H9 (cell line): ENCODE data around the gene ACAD10. TPM values are rescaled to one million over a fixed set of nuclear protein-coding genes. Genes with fewer than 3 reads are reported as not detected.

Experiments
- DNase-seq: peaks from one replicate; pipeline ENCODE4 v3.0.0-alpha.2; 2017
- H2AFZ ChIP-seq: one replicate; pipeline ENCODE4 v1.6.1; 2013; ENCODE audit warnings: mild to moderate bottlenecking, low read length, control low read depth, moderate library complexity
- H2AK5ac ChIP-seq: 2 replicates; pipeline ENCODE4 v1.6.1; 2013; ENCODE audit warnings: low read length, control low read depth, mixed read lengths; ENCODE audit not compliant: insufficient read length
- H2BK120ac ChIP-seq: one replicate; pipeline ENCODE4 v1.6.1; 2013; ENCODE audit warnings: low read depth, mild to moderate bottlenecking, low read length, control low read depth, inconsistent platforms; ENCODE audit not compliant: poor library complexity, severe bottlenecking
- H2BK12ac ChIP-seq: 2 replicates; pipeline ENCODE4 v1.6.1; 2013; ENCODE audit warnings: low read length, control low read depth, mixed read lengths, low read depth; ENCODE audit not compliant: insufficient read length
- H2BK15ac ChIP-seq: 2 replicates; pipeline ENCODE4 v1.6.1; 2013; ENCODE audit warnings: low read depth, low read length, control low read depth
- H2BK20ac ChIP-seq: one replicate; pipeline ENCODE4 v1.6.1; 2013; ENCODE audit warnings: low read depth, mild to moderate bottlenecking, low read length, control low read depth, inconsistent platforms; ENCODE audit not compliant: poor library complexity, severe bottlenecking
- H2BK5ac ChIP-seq: 2 replicates; pipeline ENCODE4 v1.6.1; 2013; ENCODE audit warnings: low read length, control low read depth, mixed read lengths; ENCODE audit not compliant: insufficient read length
- H3K14ac ChIP-seq: 2 replicates; pipeline ENCODE4 v1.6.1; 2013; ENCODE audit warnings: low read length, control low read depth; ENCODE audit not compliant: insufficient read depth
- H3K18ac ChIP-seq: 2 replicates; pipeline ENCODE4 v1.6.1; 2013; ENCODE audit warnings: low read depth, mild to moderate bottlenecking, mixed read lengths, low read length, control low read depth; ENCODE audit not compliant: insufficient read length
- H3K23ac ChIP-seq: 2 replicates; pipeline ENCODE4 v1.6.1; 2013; ENCODE audit warnings: low read length, control low read depth, mixed read lengths, low read depth; ENCODE audit not compliant: insufficient read length
- H3K23me2 ChIP-seq: 2 replicates; pipeline ENCODE4 v1.6.1; 2013; ENCODE audit warnings: low read depth, mild to moderate bottlenecking, mixed read lengths, low read length, control low read depth; ENCODE audit not compliant: insufficient read length, poor library complexity, severe bottlenecking
- H3K27ac ChIP-seq: 2 replicates; pipeline ENCODE4 v1.5.1; 2013; ENCODE audit warnings: low read length, control low read depth, mixed read lengths, low read depth; ENCODE audit not compliant: insufficient read length
- H3K27me3 ChIP-seq: 2 replicates; pipeline ENCODE4 v1.6.1; 2013; ENCODE audit warnings: low read length, control low read depth, inconsistent platforms; ENCODE audit not compliant: insufficient read depth
- H3K4ac ChIP-seq: 2 replicates; pipeline ENCODE4 v1.6.1; 2013; ENCODE audit warnings: low read depth, mild to moderate bottlenecking, control low read depth, inconsistent platforms, low read length, moderate library complexity
- H3K4me1 ChIP-seq: 2 replicates; pipeline ENCODE4 v1.6.1; 2013; ENCODE audit warnings: low read length, control low read depth, inconsistent platforms; ENCODE audit not compliant: insufficient read depth
- H3K4me2 ChIP-seq: 2 replicates; pipeline ENCODE4 v1.6.1; 2013; ENCODE audit warnings: low read length, control low read depth, mixed read lengths; ENCODE audit not compliant: insufficient read length, insufficient read depth
- H3K56ac ChIP-seq: 2 replicates; pipeline ENCODE4 v1.6.1; 2013; ENCODE audit warnings: low read depth, mild to moderate bottlenecking, mixed read lengths, low read length, control low read depth; ENCODE audit not compliant: insufficient read length
- H3K79me1 ChIP-seq: 2 replicates; pipeline ENCODE4 v1.6.1; 2013; ENCODE audit warnings: low read depth, mild to moderate bottlenecking, moderate library complexity, low read length, control low read depth, inconsistent platforms; ENCODE audit not compliant: insufficient read depth, poor library complexity, severe bottlenecking
- H3K79me2 ChIP-seq: 2 replicates; pipeline ENCODE4 v1.6.1; 2013; ENCODE audit warnings: low read length, control low read depth, inconsistent platforms; ENCODE audit not compliant: insufficient read depth
- H3K9ac ChIP-seq: 2 replicates; pipeline ENCODE4 v1.6.1; 2013; ENCODE audit warnings: low read length, control low read depth, mixed read lengths; ENCODE audit not compliant: insufficient read length; ENCODE audit errors: extremely low read depth
- H3K9me3 ChIP-seq: one replicate; pipeline ENCODE4 v1.6.1; 2013; ENCODE audit warnings: low read depth, low read length, inconsistent platforms; ENCODE audit not compliant: control insufficient read depth
- H3T11ph ChIP-seq: one replicate; pipeline ENCODE4 v1.6.1; 2013; ENCODE audit warnings: mild to moderate bottlenecking, low read length, control low read depth, inconsistent platforms
- H4K20me1 ChIP-seq: one replicate; pipeline ENCODE4 v1.6.1; 2013; ENCODE audit not compliant: control insufficient read depth, insufficient read length, insufficient read depth
- H4K5ac ChIP-seq: 2 replicates; pipeline ENCODE4 v1.6.1; 2013; ENCODE audit warnings: low read depth, mild to moderate bottlenecking, mixed read lengths, low read length, control low read depth; ENCODE audit not compliant: insufficient read length
- H4K8ac ChIP-seq: replicated peaks from 2 replicates; pipeline ENCODE4 v1.6.1; 2013; ENCODE audit warnings: low read length, control low read depth, mixed read lengths, low read depth; ENCODE audit not compliant: insufficient read length
- H4K91ac ChIP-seq: 2 replicates; pipeline ENCODE4 v1.6.1; 2013; ENCODE audit warnings: low read depth, mild to moderate bottlenecking, moderate library complexity, mixed read lengths, low read length, control low read depth; ENCODE audit not compliant: insufficient read length
- H3K27ac Mint-ChIP-seq, 3 experiments: 2 replicates in 2 of 3; 3 replicates in 1 of 3; pipeline ENCODE4 v1.8.0; 2020 to 2021; ENCODE audit warnings: mixed read lengths in 3 of 3, mild to moderate bottlenecking in 1 of 3, moderate library complexity in 1 of 3
- H3K27me3 Mint-ChIP-seq: 2 replicates; pipeline ENCODE4 v1.8.0; 2021; ENCODE audit warnings: low read depth, mild to moderate bottlenecking, moderate library complexity, mixed read lengths
- H3K36me3 Mint-ChIP-seq, 3 experiments: 2 replicates in 2 of 3; 3 replicates in 1 of 3; pipeline ENCODE4 v1.8.0; 2020 to 2021; ENCODE audit warnings: low read depth in 3 of 3, mixed read lengths in 3 of 3; ENCODE audit not compliant: insufficient read depth in 1 of 3
- H3K4me1 Mint-ChIP-seq, 2 experiments: 2 replicates each; pipeline ENCODE4 v1.8.0; 2020; ENCODE audit warnings: mixed read lengths in 2 of 2
- H3K4me3 Mint-ChIP-seq, 2 experiments: 2 replicates in 1 of 2; 3 replicates in 1 of 2; pipeline ENCODE4 v1.8.0; 2020 to 2021; ENCODE audit warnings: mild to moderate bottlenecking in 2 of 2, mixed read lengths in 2 of 2, moderate library complexity in 1 of 2
- H3K9me3 Mint-ChIP-seq, 2 experiments: 2 replicates in 1 of 2; 3 replicates in 1 of 2; pipeline ENCODE4 v1.8.0; 2020; ENCODE audit warnings: mild to moderate bottlenecking in 2 of 2, mixed read lengths in 2 of 2, moderate library complexity in 1 of 2
- CTCF ChIP-seq: fragments of 200-600 bp; sonication (generic); conservative IDR thresholded peaks from 3 replicates; pipeline ENCODE4 v1.8.0; 2021; ENCODE audit warnings: antibody characterized with exemption, mild to moderate bottlenecking
- WGBS: extraction: QIAGEN DNeasy Blood & Tissue Kit; methylation state at CpG from one replicate; pipeline ENCODE4 v1.1.7; 2013; ENCODE audit warnings: missing lambda C conversion rate, low lambda C conversion rate, mixed read lengths; ENCODE audit not compliant: insufficient read length; ENCODE audit errors: extremely low coverage; 5-methylcytosine and 5-hydroxymethylcytosine counted together
- total RNA-seq: library from RNA; stranded (reverse); gene quantifications from 2 replicates; pipeline ENCODE4 v1.2.1, GENCODE V29; 2021

The ACAD10 gene
- total RNA-seq, 1 experiment from 2014 or later: 25.7 TPM

GRCh38 chr12:111745211-111745610 lies 59.4 kb downstream of the ACAD10 start:
- Histone ChIP-seq H3K18ac (no peak overlapping the region), H3K79me2 (no peaks in the 10 kb centered on the region), H2AK5ac (no peak overlapping the region), H3K56ac (no peak overlapping the region), H2BK5ac (no peak overlapping the region), H2BK20ac (no peak overlapping the region), H3K9me3 (no peaks in the 10 kb centered on the region), H3K79me1 (no peaks in the 10 kb centered on the region), H2AFZ (no peak overlapping the region), H2BK12ac (no peak overlapping the region), H3K4ac (no peak overlapping the region), H3T11ph (no peak overlapping the region), H4K5ac (no peak overlapping the region), H3K23me2 (no peaks in the 10 kb centered on the region), H2BK120ac (no peak overlapping the region), H3K23ac (no peak overlapping the region), H4K8ac (no peak overlapping the region), H2BK15ac (no peak overlapping the region), H3K4me1 (no peaks in the 10 kb centered on the region; the same call in 1 of the 2 replicates), H3K27me3 (no peaks in the 10 kb centered on the region), H3K14ac (no peak overlapping the region), H3K4me2 (no peak overlapping the region), H4K91ac (no peak overlapping the region), H4K20me1 (no peaks in the 10 kb centered on the region), H3K27ac (no peak overlapping the region), H3K9ac (no peak overlapping the region)
- Mint-ChIP-seq H3K27ac (peak overlapping the region in 1 of 3 experiments; percentile 14; a peak in 1 of 7 replicates), H3K27me3 (no peaks in the 10 kb centered on the region), H3K9me3 (no peaks in the 10 kb centered on the region), H3K36me3 (peaks cover 10 to 24% (median 15%) of the 10 kb centered on the region in 3 experiments), H3K4me3 (no peak overlapping the region), H3K4me1 (no peaks in the 10 kb centered on the region)
- no CpG with 5 or more reads among the region's 4 CpGs for WGBS
- no peak for TF ChIP-seq CTCF
- no peak for DNase-seq
